Uterus (tissue), 2 donors: ENCODE measurements around the gene DPYSL5.

Source experiments
- POLR2A ChIP-seq, 2 donors: fragments of 450-650 bp; IDR thresholded peaks; one replicate each; pipeline ENCODE4 v1.6.1; 2016; ENCODE audit warnings: antibody characterized with exemption in 2 of 2, mild to moderate bottlenecking in 1 of 2, moderate library complexity in 1 of 2
- TF ChIP-seq, protein P1 (sequence below), 4 experiments: fragments of 200-600 bp in 2 of 4; fragments of 450-650 bp in 2 of 4; sonication (generic) in 2 of 4; IDR thresholded peaks; one replicate each; pipeline ENCODE4 v1.5.1; 2016 to 2019; ENCODE audit warnings: antibody characterized with exemption in 4 of 4, mild to moderate bottlenecking in 2 of 4, moderate library complexity in 1 of 4

DNA sequence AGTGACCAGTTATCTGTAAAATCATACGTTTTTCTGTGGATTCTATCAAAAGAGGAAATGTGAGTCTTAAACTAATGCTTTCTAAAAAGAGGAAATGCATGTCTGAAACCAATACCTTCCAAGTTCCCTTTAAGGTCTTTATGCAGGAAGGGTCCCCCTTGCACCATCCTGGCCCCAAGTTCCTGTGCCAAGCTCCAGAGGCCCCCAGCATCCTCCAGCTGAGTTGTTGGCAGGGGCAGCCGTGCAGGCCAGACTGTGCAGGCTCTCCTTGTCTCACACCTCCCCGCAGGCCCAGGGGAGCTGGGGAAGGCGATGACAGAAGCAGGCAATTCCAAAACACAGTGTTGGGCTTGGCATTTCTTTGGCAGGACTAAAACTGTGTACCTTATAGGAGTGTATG, 39.2 kb downstream of the DPYSL5 start:
- TF ChIP-seq, protein P1, sequence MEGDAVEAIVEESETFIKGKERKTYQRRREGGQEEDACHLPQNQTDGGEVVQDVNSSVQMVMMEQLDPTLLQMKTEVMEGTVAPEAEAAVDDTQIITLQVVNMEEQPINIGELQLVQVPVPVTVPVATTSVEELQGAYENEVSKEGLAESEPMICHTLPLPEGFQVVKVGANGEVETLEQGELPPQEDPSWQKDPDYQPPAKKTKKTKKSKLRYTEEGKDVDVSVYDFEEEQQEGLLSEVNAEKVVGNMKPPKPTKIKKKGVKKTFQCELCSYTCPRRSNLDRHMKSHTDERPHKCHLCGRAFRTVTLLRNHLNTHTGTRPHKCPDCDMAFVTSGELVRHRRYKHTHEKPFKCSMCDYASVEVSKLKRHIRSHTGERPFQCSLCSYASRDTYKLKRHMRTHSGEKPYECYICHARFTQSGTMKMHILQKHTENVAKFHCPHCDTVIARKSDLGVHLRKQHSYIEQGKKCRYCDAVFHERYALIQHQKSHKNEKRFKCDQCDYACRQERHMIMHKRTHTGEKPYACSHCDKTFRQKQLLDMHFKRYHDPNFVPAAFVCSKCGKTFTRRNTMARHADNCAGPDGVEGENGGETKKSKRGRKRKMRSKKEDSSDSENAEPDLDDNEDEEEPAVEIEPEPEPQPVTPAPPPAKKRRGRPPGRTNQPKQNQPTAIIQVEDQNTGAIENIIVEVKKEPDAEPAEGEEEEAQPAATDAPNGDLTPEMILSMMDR (IDR thresholded peaks at IDR 0.05): no peak
- no peak for TF ChIP-seq POLR2A (IDR thresholded peaks at IDR 0.05)
